ENCODE data around the gene ELL2. TPM values are rescaled to one million over a fixed set of nuclear protein-coding genes. Genes with fewer than 3 reads are reported as not detected.

ELL2 gene
- polyA plus RNA-seq, 3 donors = 3.1 to 8.1 (median 5.8) TPM

DNA sequence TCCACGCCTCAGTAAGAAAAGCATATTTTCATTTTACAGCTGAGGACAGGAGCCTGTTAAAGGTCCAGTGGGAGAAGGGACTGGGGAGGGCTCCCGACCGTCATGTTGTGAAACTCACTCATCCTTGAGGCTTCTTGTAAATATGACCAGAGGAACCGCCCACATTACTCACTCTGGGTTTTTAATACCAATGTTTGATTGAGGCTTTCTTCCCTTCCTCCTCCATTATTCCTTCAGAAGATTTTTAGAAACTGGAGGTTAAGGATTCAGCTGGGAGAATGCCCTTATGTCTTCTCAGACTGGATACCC lies 77.7 kb downstream of the ELL2 start:
- Mint-ChIP-seq H3K27me3 (ENCODE audit: low read depth in 3 of 3) (peaks cover 0 to 2% (median 2%) of the 10 kb centered on the region in 3 donors), H3K4me3 (peak overlapping the region in 1 of 2 donors; percentile 37), H3K27ac (peak overlapping the region in 1 of 7 donors; percentile 64), H3K9me3 (no peaks in the 10 kb centered on the region), H3K36me3 (peaks cover 16 to 17% of the 10 kb centered on the region in 2 donors), H3K4me1 (peaks cover 14% of the 10 kb centered on the region)
- Histone ChIP-seq H3K27me3 (ENCODE audit: control insufficient read depth in 2 of 2, insufficient read depth in 2 of 2, low read length in 2 of 2) (no peaks in the 10 kb centered on the region), H3K9me3 (replicated peaks in 1 of 2; ENCODE audit: control insufficient read depth in 1 of 2, insufficient read depth in 1 of 2, low read length in 2 of 2) (no peaks in the 10 kb centered on the region), H3K79me2 (ENCODE audit: insufficient read depth, low read length) (no peaks in the 10 kb centered on the region), H3K27ac (ENCODE audit: low read depth in 1 of 2, low read length in 2 of 2) (no peak overlapping the region), H3K4me1 (ENCODE audit: control insufficient read depth in 1 of 2, insufficient read depth in 2 of 2, low read length in 2 of 2) (peaks cover 6 to 9% of the 10 kb centered on the region in 2 donors), H3K36me3 (replicated peaks in 1 of 2; ENCODE audit: control insufficient read depth in 1 of 2, insufficient read depth in 2 of 2, low read length in 2 of 2) (peaks cover 2 to 10% of the 10 kb centered on the region in 2 donors), H3K9ac (ENCODE audit: insufficient read depth, low read length, poor library complexity, severe bottlenecking) (no peak overlapping the region), H3K4me2 (replicated peaks; ENCODE audit: extremely low read depth, low read length, poor library complexity, severe bottlenecking) (no peak overlapping the region), H2AFZ (ENCODE audit: insufficient read depth, low read depth, low read length, poor library complexity, severe bottlenecking) (no peak overlapping the region), H4K20me1 (ENCODE audit: insufficient read depth, low read length) (no peaks in the 10 kb centered on the region), H3K4me3 (replicated peaks in 1 of 3; ENCODE audit: low read depth in 2 of 3, low read length in 3 of 3) (no peak overlapping the region)
- DNase-seq = peak in 1 of 3 donors; percentile 35
- intact Hi-C loops (cut with micrococcal nuclease) = no loop called here
- TF ChIP-seq, protein P1, sequence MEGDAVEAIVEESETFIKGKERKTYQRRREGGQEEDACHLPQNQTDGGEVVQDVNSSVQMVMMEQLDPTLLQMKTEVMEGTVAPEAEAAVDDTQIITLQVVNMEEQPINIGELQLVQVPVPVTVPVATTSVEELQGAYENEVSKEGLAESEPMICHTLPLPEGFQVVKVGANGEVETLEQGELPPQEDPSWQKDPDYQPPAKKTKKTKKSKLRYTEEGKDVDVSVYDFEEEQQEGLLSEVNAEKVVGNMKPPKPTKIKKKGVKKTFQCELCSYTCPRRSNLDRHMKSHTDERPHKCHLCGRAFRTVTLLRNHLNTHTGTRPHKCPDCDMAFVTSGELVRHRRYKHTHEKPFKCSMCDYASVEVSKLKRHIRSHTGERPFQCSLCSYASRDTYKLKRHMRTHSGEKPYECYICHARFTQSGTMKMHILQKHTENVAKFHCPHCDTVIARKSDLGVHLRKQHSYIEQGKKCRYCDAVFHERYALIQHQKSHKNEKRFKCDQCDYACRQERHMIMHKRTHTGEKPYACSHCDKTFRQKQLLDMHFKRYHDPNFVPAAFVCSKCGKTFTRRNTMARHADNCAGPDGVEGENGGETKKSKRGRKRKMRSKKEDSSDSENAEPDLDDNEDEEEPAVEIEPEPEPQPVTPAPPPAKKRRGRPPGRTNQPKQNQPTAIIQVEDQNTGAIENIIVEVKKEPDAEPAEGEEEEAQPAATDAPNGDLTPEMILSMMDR (IDR thresholded peaks at IDR 0.05) = no peak
- WGBS (ENCODE audit: insufficient coverage) = no CpG with 5 or more reads among the region's 4 CpGs

DNA sequence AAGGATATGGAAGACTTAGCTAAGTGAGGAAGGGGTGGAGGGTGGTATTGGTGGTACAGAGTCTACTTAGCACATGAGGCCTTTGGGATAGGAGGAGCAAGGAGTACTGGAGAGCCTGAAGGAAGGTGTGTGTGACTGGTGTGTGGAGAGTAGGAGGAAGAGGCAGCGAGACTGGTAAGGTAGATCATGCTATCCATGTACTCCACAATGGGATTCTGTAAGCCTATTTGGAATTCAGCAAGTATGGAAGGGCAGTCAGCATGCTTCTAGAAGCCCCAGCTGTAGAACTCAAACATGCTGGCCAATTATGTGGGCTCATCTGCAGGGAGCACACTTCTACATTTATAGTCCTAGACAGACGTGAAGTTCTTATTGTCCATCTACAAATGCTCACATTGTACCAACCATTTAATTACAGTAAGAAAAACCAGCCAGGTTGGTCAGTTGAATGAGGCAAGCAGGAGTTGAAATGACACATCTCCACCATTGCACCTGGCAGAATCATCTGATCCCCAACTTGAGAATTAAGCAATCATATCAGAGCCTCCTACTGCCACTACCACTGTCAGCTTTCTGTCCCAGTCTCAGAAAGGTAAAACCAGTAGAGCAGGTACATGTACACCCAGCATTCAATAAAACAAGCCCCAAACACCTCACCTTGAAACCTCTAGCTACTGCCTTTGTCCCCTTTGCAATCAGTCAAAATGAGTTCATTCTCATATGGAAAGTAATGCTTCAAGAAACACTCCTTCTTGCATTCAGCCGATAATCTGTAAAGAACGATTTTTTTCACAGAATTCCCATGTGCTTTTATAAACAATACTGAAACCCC lies 78.2 kb downstream of the ELL2 start:
- no peaks in the 10 kb centered on the region for H3K9me3 ChIP-seq (replicated peaks in 1 of 2; ENCODE audit: control insufficient read depth in 1 of 2, insufficient read depth in 1 of 2, low read length in 2 of 2)
- WGBS (ENCODE audit: insufficient coverage) = 92% methylated on average over 2 of the region's 4 CpGs
- H3K36me3 Mint-ChIP-seq = peaks cover 10 to 12% of the 10 kb centered on the region in 2 donors
- H3K4me1 ChIP-seq (ENCODE audit: control insufficient read depth in 1 of 2, insufficient read depth in 2 of 2, low read length in 2 of 2) = peaks cover 6 to 9% of the 10 kb centered on the region in 2 donors
- peak overlapping the region in 1 of 2 donors; percentile 37 for H3K4me3 Mint-ChIP-seq
- H3K9ac ChIP-seq (ENCODE audit: insufficient read depth, low read length, poor library complexity, severe bottlenecking) = no peak overlapping the region
- no peaks in the 10 kb centered on the region for H3K79me2 ChIP-seq (ENCODE audit: insufficient read depth, low read length)
- no peak overlapping the region for H2AFZ ChIP-seq (ENCODE audit: insufficient read depth, low read depth, low read length, poor library complexity, severe bottlenecking)
- intact Hi-C loops (cut with micrococcal nuclease) = no loop called here
- no peaks in the 10 kb centered on the region for H4K20me1 ChIP-seq (ENCODE audit: insufficient read depth, low read length)
- TF ChIP-seq, protein P1 (IDR thresholded peaks at IDR 0.05) = no peak
- H3K4me2 ChIP-seq (replicated peaks; ENCODE audit: extremely low read depth, low read length, poor library complexity, severe bottlenecking) = no peak overlapping the region
- peak overlapping the region in 1 of 7 donors; percentile 64 for H3K27ac Mint-ChIP-seq
- peaks cover 0 to 2% (median 2%) of the 10 kb centered on the region in 3 donors for H3K27me3 Mint-ChIP-seq (ENCODE audit: low read depth in 3 of 3)
- no peaks in the 10 kb centered on the region for H3K9me3 Mint-ChIP-seq
- H3K36me3 ChIP-seq (replicated peaks in 1 of 2; ENCODE audit: control insufficient read depth in 1 of 2, insufficient read depth in 2 of 2, low read length in 2 of 2) = peaks cover 2 to 6% of the 10 kb centered on the region in 2 donors
- H3K27me3 ChIP-seq (ENCODE audit: control insufficient read depth in 2 of 2, insufficient read depth in 2 of 2, low read length in 2 of 2) = no peaks in the 10 kb centered on the region
- H3K4me1 Mint-ChIP-seq = peaks cover 14% of the 10 kb centered on the region
- no peak overlapping the region for H3K4me3 ChIP-seq (replicated peaks in 1 of 3; ENCODE audit: low read depth in 2 of 3, low read length in 3 of 3)
- no peak for DNase-seq
- no peak overlapping the region for H3K27ac ChIP-seq (ENCODE audit: low read depth in 1 of 2, low read length in 2 of 2)
